NCI-H2227 (cell line): ENCODE results near the gene PRM2.

ENCODE experiments used
- DNase-seq: peaks from one replicate; lab custom pipeline; 2025; ENCODE audit not compliant: unreplicated experiment; lab: John Stamatoyannopoulos, UW

PRM2 gene

GRCh38 chr16:11276143-11276895 is at the start of gene PRM2:
Gene PRM2 (minus strand): TSS chr16:11276480. CDS start chr16:11276370, 110 bp downstream.
- no peak for DNase-seq

- no peak for DNase-seq
Measured at GRCh38 chr16:11325404-11326083, 49.3 kb upstream of the PRM2 start.

GRCh38 chr16:11323551-11324336 is 47.5 kb upstream of the PRM2 start:
- no peak for DNase-seq

GRCh38 chr16:11322823-11323222 is 46.5 kb upstream of the PRM2 start:
- no peak for DNase-seq

GRCh38 chr16:11321662-11322061 is 45.4 kb upstream of the PRM2 start:
- DNase-seq, result no peak

- no peak for DNase-seq
Measured at GRCh38 chr16:11320170-11320569, 43.9 kb upstream of the PRM2 start.

GRCh38 chr16:11319529-11320146 is 43.4 kb upstream of the PRM2 start:
- peak; percentile 18 for DNase-seq

- DNase-seq, result no peak
Measured at GRCh38 chr16:11318817-11319216, 42.5 kb upstream of the PRM2 start.

GRCh38 chr16:11316331-11317015 is 40.2 kb upstream of the PRM2 start:
- no peak for DNase-seq

- peak; percentile 61 for DNase-seq
Measured at GRCh38 chr16:11315510-11315909, 39.2 kb upstream of the PRM2 start.

GRCh38 chr16:11314309-11314894 is 38.1 kb upstream of the PRM2 start:
- DNase-seq, result no peak

GRCh38 chr16:11313493-11314308 is 37.4 kb upstream of the PRM2 start:
- DNase-seq, result no peak

- peak; percentile 59 for DNase-seq
Measured at GRCh38 chr16:11312718-11313492, 36.6 kb upstream of the PRM2 start.

GRCh38 chr16:11310997-11311561 is 34.8 kb upstream of the PRM2 start:
- DNase-seq, result no peak

GRCh38 chr16:11310634-11310977 is 34.3 kb upstream of the PRM2 start:
- DNase-seq, result no peak

- DNase-seq, result no peak
Measured at GRCh38 chr16:11309895-11310633, 33.8 kb upstream of the PRM2 start.

GRCh38 chr16:11308493-11309283 is 32.4 kb upstream of the PRM2 start:
- DNase-seq, result no peak
